Liver (tissue), 9 donors: ENCODE measurements around the gene BCL2L13. TPM values are rescaled to one million over a fixed set of nuclear protein-coding genes. Genes with fewer than 3 reads are reported as not detected.

Experiments used
- DNase-seq: peaks from one replicate; pipeline ENCODE4 v3.0.0-alpha.2; 2017; ENCODE audit warnings: low spot score
- H3K27ac ChIP-seq, 2 donors: one replicate each; pipeline ENCODE4 v1.7.0; 2013; ENCODE audit warnings: inconsistent platforms in 2 of 2, low read length in 2 of 2, control low read depth in 1 of 2, low read depth in 1 of 2, mild to moderate bottlenecking in 1 of 2
- H3K27me3 ChIP-seq, 4 donors: one replicate each; pipeline versions ENCODE4 v1.6.1 to v1.7.0; 2013; ENCODE audit warnings: low read length in 3 of 4, inconsistent platforms in 1 of 4, mild to moderate bottlenecking in 1 of 4, moderate library complexity in 1 of 4; ENCODE audit not compliant: control insufficient read depth in 4 of 4, insufficient read depth in 4 of 4
- H3K36me3 ChIP-seq, 4 donors: one replicate each; pipeline versions ENCODE4 v1.6.1 to v1.7.0; 2013; ENCODE audit warnings: low read length in 3 of 4, mild to moderate bottlenecking in 3 of 4, low read depth in 1 of 4, moderate library complexity in 1 of 4; ENCODE audit not compliant: control insufficient read depth in 4 of 4, insufficient read depth in 3 of 4
- H3K4me1 ChIP-seq, 4 donors: one replicate each; pipeline versions ENCODE4 v1.6.1 to v1.7.0; 2013; ENCODE audit warnings: low read length in 3 of 4, mild to moderate bottlenecking in 3 of 4, moderate library complexity in 1 of 4; ENCODE audit not compliant: control insufficient read depth in 4 of 4, insufficient read depth in 4 of 4
- H3K4me3 ChIP-seq, 3 donors: one replicate each; pipeline versions ENCODE4 v1.6.1 to v1.7.0; 2013; ENCODE audit warnings: low read length in 3 of 3, control low read depth in 1 of 3, low read depth in 1 of 3, mild to moderate bottlenecking in 1 of 3
- H3K9ac ChIP-seq, 2 donors: one replicate each; pipeline ENCODE4 v1.7.0; 2013; ENCODE audit warnings: low read length in 2 of 2, mild to moderate bottlenecking in 2 of 2, moderate library complexity in 2 of 2, control low read depth in 1 of 2, low read depth in 1 of 2
- H3K9me3 ChIP-seq, 4 donors: one replicate each; pipeline versions ENCODE4 v1.6.1 to v1.7.0; 2013; ENCODE audit warnings: low read length in 3 of 4; ENCODE audit not compliant: control insufficient read depth in 4 of 4
- ATF3 ChIP-seq: IDR thresholded peaks from 2 replicates; pipeline ENCODE4 v1.6.1; 2016; ENCODE audit warnings: antibody characterized with exemption
- EGR1 ChIP-seq, 2 donors: IDR thresholded peaks; 2 replicates each; pipeline ENCODE4 v1.6.1; 2016 to 2018; ENCODE audit warnings: antibody characterized with exemption in 2 of 2, low read depth in 2 of 2
- FOXA1 ChIP-seq: IDR thresholded peaks from 2 replicates; pipeline ENCODE4 v1.6.1; 2016; ENCODE audit warnings: antibody characterized with exemption
- FOXA2 ChIP-seq: IDR thresholded peaks from 2 replicates; pipeline ENCODE4 v1.6.1; 2016; ENCODE audit warnings: antibody characterized with exemption
- GABPA ChIP-seq, 2 donors: IDR thresholded peaks in 1 of 2; conservative IDR thresholded peaks in 1 of 2; 2 replicates each; pipeline ENCODE4 v1.6.1; 2016; ENCODE audit warnings: antibody characterized with exemption in 2 of 2, mild to moderate bottlenecking in 1 of 2, moderate library complexity in 1 of 2
- HNF4A ChIP-seq, 2 donors: conservative IDR thresholded peaks; 2 replicates each; pipeline ENCODE4 v1.6.1; 2016; ENCODE audit warnings: antibody characterized with exemption in 2 of 2, mild to moderate bottlenecking in 2 of 2
- HNF4G ChIP-seq: IDR thresholded peaks from 2 replicates; pipeline ENCODE4 v1.6.1; 2016; ENCODE audit warnings: antibody characterized with exemption
- JUND ChIP-seq, 2 donors: IDR thresholded peaks; 2 replicates each; pipeline ENCODE4 v1.6.1; 2016; ENCODE audit warnings: antibody characterized with exemption in 2 of 2
- NR2F2 ChIP-seq: IDR thresholded peaks from 2 replicates; pipeline ENCODE4 v1.6.1; 2016; ENCODE audit warnings: antibody characterized with exemption
- RAD21 ChIP-seq, 2 donors: IDR thresholded peaks; 2 replicates each; pipeline ENCODE4 v1.6.1; 2016; ENCODE audit warnings: antibody characterized with exemption in 2 of 2, mild to moderate bottlenecking in 2 of 2
- RXRA ChIP-seq, 2 donors: IDR thresholded peaks; 2 replicates each; pipeline ENCODE4 v1.6.1; 2017 to 2018; ENCODE audit warnings: antibody characterized with exemption in 2 of 2, mild to moderate bottlenecking in 1 of 2
- SP1 ChIP-seq: IDR thresholded peaks from 2 replicates; pipeline ENCODE4 v1.6.1; 2018; ENCODE audit warnings: antibody characterized with exemption, mild to moderate bottlenecking
- TAF1 ChIP-seq: conservative IDR thresholded peaks from 2 replicates; pipeline ENCODE4 v1.6.1; 2016; ENCODE audit warnings: antibody characterized with exemption, mild to moderate bottlenecking
- YY1 ChIP-seq: IDR thresholded peaks from 2 replicates; pipeline ENCODE4 v1.6.1; 2016; ENCODE audit warnings: antibody characterized with exemption, mild to moderate bottlenecking
- WGBS: extraction: QIAGEN DNeasy Blood & Tissue Kit; methylation state at CpG from one replicate; pipeline ENCODE4 v1.1.7; 2013; 5-methylcytosine and 5-hydroxymethylcytosine counted together
- polyA plus RNA-seq, 2 donors: library from polyadenylated mRNA; stranded (reverse) in 1 of 2; unstranded in 1 of 2; fragments of 200-250 nt in 1 of 2; fragments of >200 nt in 1 of 2; fragmentation: Nextera tagmentation in 1 of 2; extraction: Ambion mirVana in 1 of 2; gene quantifications; one replicate each; pipeline versions ENCODE4 v1.2.1 to v1.2.3, GENCODE V29; 2013 to 2015
- total RNA-seq, 2 donors: library from RNA; depleted of rRNA; stranded (reverse); fragments of >200 nt; gene quantifications; one replicate each; pipeline ENCODE4 v1.2.3, GENCODE V29; 2014
- TF ChIP-seq, protein P1 (sequence below): fragments of 150-350 bp; IDR thresholded peaks from 2 replicates; pipeline ENCODE4 v1.5.1; 2017; ENCODE audit warnings: improper control_type of control experiment, low read depth, low read length; ENCODE audit not compliant: missing input control
- TF ChIP-seq, protein P2 (sequence below): IDR thresholded peaks from 2 replicates; pipeline ENCODE4 v1.6.1; 2016; ENCODE audit warnings: antibody characterized with exemption
- TF ChIP-seq, protein P3 (sequence below): IDR thresholded peaks from 2 replicates; pipeline ENCODE4 v1.6.1; 2016; ENCODE audit warnings: antibody characterized with exemption, mild to moderate bottlenecking
- donor health status: healthy.
- donor health status: healthy.
- donor health status: healthy.
- donor health status: healthy.
- donor health status: healthy.

The BCL2L13 gene
- total and polyA plus RNA-seq, 4 donors: 22.3 to 31.8 (median 24.5) TPM

- TF ChIP-seq RAD21 (IDR thresholded peaks at IDR 0.05) (no peak), ATF3 (no peak), FOXA2 (no peak), YY1 (no peak), TAF1 (no peak), JUND (IDR thresholded peaks at IDR 0.05) (no peak), HNF4A (conservative IDR thresholded peaks at IDR 0.05) (no peak), SP1 (no peak), RXRA (IDR thresholded peaks at IDR 0.05) (no peak), FOXA1 (no peak), EGR1 (IDR thresholded peaks at IDR 0.05; ENCODE audit: low read depth in 2 of 2) (no peak), NR2F2 (no peak), HNF4G (no peak), GABPA (IDR thresholded peaks at IDR 0.05 in 1 of 2, conservative IDR thresholded peaks at IDR 0.05 in 1 of 2) (no peak)
- TF ChIP-seq, protein P1, sequence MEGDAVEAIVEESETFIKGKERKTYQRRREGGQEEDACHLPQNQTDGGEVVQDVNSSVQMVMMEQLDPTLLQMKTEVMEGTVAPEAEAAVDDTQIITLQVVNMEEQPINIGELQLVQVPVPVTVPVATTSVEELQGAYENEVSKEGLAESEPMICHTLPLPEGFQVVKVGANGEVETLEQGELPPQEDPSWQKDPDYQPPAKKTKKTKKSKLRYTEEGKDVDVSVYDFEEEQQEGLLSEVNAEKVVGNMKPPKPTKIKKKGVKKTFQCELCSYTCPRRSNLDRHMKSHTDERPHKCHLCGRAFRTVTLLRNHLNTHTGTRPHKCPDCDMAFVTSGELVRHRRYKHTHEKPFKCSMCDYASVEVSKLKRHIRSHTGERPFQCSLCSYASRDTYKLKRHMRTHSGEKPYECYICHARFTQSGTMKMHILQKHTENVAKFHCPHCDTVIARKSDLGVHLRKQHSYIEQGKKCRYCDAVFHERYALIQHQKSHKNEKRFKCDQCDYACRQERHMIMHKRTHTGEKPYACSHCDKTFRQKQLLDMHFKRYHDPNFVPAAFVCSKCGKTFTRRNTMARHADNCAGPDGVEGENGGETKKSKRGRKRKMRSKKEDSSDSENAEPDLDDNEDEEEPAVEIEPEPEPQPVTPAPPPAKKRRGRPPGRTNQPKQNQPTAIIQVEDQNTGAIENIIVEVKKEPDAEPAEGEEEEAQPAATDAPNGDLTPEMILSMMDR: no peak
- TF ChIP-seq, protein P2, sequence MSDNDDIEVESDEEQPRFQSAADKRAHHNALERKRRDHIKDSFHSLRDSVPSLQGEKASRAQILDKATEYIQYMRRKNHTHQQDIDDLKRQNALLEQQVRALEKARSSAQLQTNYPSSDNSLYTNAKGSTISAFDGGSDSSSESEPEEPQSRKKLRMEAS: no peak
- TF ChIP-seq, protein P3, sequence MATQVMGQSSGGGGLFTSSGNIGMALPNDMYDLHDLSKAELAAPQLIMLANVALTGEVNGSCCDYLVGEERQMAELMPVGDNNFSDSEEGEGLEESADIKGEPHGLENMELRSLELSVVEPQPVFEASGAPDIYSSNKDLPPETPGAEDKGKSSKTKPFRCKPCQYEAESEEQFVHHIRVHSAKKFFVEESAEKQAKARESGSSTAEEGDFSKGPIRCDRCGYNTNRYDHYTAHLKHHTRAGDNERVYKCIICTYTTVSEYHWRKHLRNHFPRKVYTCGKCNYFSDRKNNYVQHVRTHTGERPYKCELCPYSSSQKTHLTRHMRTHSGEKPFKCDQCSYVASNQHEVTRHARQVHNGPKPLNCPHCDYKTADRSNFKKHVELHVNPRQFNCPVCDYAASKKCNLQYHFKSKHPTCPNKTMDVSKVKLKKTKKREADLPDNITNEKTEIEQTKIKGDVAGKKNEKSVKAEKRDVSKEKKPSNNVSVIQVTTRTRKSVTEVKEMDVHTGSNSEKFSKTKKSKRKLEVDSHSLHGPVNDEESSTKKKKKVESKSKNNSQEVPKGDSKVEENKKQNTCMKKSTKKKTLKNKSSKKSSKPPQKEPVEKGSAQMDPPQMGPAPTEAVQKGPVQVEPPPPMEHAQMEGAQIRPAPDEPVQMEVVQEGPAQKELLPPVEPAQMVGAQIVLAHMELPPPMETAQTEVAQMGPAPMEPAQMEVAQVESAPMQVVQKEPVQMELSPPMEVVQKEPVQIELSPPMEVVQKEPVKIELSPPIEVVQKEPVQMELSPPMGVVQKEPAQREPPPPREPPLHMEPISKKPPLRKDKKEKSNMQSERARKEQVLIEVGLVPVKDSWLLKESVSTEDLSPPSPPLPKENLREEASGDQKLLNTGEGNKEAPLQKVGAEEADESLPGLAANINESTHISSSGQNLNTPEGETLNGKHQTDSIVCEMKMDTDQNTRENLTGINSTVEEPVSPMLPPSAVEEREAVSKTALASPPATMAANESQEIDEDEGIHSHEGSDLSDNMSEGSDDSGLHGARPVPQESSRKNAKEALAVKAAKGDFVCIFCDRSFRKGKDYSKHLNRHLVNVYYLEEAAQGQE: no peak
- no peaks in the 10 kb centered on the region for H3K36me3 ChIP-seq
- no peaks in the 10 kb centered on the region for H3K27me3 ChIP-seq
- no peak overlapping the region for H3K4me3 ChIP-seq
- WGBS: 69% methylated on average over 19 of the region's 19 CpGs
- H3K9me3 ChIP-seq: no peaks in the 10 kb centered on the region
- H3K4me1 ChIP-seq: peaks cover 13 to 66% (median 59%) of the 10 kb centered on the region in 4 donors
- H3K9ac ChIP-seq: no peak overlapping the region
- DNase-seq: no peak
- H3K27ac ChIP-seq: peak overlapping the region; percentile 59 to 70
Observed at GRCh38 chr22:17770180-17771077, 131.9 kb downstream of the BCL2L13 start.
